Islet precursor cell (in vitro differentiated cells): Measurements from ENCODE around the gene FAM181B.
A peak's percentile ranks its signal among the peaks of the same experiment; 100 is the strongest.

ENCODE experiments used
- DNase-seq: peaks from one replicate; pipeline ENCODE4 v3.0.0-alpha.2; 2018

The FAM181B gene

DNA sequence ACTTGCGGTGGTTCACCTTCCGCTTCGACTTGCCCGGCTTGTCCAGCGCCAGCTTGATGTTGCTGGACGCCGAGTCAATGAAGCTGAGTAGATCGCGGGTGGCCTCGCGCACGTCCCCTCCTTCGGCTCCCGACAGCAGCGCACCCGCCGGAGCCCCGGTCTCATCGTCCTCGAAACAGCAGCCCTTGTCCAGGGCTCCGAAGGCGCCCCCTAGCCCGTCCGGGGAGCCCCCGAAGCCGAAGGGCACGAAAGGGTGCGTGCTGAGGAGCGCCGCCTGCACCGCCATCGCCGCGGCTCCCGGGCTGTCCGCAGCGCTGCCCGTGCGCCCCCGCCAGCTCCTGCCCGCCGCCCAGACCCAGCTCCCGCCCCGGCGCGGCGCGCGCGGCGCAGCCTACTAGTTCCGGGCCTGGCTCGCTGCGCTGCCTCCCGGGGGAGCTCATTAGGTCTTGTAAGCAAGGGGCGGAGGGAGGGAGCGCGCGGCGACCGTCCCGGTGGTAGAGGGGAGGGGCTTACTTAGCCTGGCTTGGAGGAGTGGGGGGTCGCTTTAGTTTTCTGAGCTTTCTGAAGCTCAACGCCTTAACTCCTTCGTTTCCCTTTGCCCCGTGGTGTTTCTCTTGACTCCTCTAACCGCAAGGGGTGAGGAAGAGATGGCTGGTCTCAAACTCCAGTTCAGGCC, at the start of gene FAM181B:
FAM181B (minus strand) TSS at position 421 of the 676 bp plus-strand sequence; CDS start at position 286, 135 bp downstream.
- peak; percentile 93 for DNase-seq

DNA sequence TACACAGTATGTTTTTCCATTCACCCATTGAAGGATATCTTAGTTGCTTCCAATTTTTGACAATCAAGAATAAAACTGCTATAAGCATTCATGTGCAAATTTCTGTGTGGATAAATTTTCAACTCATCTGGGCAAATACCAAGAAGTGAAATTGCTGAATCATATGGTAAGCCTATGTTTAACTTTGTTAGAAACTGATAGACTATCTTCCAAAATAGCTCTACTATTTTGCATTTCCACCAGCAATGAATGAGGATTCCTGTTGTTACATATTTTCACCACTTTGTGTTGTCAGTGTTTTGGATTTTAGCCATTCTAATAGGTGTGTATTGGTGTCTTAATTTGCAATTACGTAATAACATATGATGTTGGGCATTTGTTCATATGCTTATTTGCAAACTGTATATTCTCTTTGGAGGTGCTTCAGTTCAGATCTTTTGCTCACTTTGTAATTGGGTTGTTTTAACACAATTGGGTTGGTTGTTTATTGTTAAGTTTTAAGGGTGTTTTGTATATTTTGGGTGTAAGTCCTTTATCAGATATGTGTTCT, 49.2 kb upstream of the FAM181B start:
- no peak for DNase-seq

GRCh38 chr11:82778776-82779175, 45.1 kb upstream of the FAM181B start:
- DNase-seq = no peak

DNA sequence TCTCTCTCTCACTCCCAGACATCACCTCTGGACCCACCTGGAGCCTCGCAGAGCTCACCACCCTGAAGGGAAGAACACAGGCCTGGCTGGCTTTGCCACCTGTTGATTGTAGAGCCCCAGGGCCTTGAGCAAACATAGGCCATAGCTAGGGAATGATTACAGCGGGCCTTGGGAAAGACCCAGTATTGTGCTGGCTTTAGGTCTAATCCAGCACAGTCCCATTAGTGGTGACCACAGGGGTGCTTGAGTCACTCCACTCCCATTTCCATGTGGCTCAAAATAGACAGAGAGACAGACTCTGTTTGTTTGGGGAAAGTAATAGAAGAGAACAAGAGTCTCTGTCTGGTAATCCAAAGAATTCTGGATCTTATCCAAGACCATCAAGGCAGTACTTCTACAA, 42.7 kb upstream of the FAM181B start:
- DNase-seq = peak; percentile 92

- peak; percentile 85 for DNase-seq
These were observed 42.2 kb upstream of the FAM181B start for GRCh38 chr11:82775736-82776346.

DNA sequence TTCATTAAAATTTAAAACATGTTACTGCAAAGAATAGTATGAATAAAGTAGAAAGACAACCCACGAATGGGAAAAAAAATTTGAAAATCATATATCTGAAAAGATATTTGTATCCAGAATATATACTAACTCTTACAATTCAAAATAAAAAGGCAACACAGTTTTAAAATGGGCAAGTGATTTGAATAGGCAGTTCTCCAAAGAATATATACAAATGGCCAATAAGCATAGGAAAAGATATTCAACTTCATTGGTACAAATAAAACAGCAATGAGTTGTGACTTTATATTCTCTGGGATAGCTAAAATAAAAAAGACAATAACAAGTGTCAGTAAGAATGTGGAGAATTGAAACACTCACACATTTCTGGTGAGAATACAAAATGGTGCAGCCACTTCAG, 41.6 kb upstream of the FAM181B start:
- DNase-seq = no peak

GRCh38 chr11:82771781-82772180, 38.1 kb upstream of the FAM181B start:
- no peak for DNase-seq

GRCh38 chr11:82767123-82767522, 33.5 kb upstream of the FAM181B start:
- DNase-seq = no peak

DNA sequence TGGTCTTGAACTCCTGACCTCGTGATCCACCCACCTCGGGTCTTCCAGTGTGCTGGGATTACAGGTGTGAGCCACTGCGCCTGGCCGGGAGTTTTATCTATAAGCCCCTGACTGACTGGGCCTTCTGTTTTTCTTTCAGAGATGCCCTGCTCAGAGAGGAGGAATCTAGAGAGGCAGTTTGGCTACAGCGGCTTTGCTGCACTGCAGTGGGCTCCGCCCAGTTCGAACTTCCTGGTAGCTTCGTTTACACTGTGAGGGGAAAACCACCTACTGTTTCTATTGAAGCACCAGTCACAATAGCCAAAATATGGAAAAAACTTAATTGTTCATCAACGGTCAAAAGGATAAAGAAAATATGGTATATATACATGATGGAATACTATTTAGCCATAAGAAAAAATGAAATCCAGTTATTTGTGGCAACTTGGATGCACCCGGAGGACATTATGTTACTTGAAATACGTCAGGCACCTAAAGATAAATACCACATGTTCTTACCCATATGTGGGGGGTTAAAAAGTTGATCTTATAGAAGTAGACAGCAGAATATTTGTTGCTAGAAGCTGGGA, 31.9 kb upstream of the FAM181B start:
- peak; percentile 54 for DNase-seq

GRCh38 chr11:82763167-82763566, 29.5 kb upstream of the FAM181B start:
- DNase-seq = no peak

GRCh38 chr11:82759649-82760048, 26.0 kb upstream of the FAM181B start:
- DNase-seq = no peak

GRCh38 chr11:82757660-82758357, 24.1 kb upstream of the FAM181B start:
- no peak for DNase-seq

DNA sequence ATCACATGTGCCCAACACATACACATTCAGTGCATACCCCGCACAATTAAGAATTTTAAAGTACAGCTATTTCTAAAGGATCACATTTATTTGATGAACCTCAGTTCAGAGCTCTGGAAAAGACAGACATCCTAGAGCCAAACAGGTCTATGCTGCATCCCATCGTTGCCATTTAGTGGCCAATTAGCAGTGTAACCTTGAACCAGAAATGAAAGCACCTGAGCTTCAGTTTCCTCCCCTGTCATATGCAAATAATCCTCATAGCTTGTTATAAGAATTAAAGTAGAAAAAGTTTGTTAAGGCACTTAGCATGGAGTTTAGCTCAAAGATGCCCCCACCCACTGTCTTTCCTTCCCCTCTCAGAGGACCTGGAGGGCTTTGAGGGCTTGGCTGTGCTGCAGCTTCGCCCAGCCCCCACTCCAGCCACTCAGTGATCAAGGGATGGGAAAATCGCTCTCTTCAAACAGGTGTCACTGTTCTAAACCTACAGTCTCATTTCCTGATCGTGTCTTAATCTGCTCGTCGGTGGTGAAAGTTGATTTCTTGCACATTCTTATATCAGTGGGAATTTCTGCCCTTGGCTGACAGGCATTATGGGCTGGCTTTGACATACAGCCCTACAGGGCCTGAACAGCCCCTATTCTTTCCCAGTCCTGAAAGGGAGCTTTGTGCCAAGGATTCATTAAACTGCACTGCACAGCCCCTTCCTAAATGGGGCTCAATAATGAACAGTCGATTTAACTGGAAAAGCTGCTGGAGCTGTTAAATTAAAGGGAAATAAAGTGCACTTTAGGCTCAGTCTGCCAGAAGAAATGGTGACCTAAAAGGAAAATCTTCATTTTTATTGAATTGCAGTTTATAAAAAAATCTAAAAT, 23.3 kb upstream of the FAM181B start:
- DNase-seq = no peak

DNA sequence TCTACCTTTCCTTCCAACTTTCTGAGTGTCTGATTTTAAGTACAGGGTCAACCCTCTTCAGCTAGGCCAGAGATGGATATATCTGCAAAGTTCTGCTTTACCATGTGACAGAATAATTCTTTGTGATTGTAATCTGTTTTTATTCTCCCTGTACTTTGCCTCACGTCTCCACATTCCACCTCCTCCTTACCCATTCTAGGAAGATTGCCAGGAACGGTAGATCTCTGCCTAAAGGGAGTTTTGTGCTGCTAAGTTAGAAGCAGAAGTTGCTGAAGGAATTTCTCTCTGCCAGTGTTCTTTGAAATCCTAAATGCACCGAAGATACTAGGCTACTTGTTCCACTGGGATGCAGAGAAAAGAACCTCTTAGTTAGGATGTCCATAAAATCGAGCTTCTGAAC, 20.7 kb upstream of the FAM181B start:
- no peak for DNase-seq

DNA sequence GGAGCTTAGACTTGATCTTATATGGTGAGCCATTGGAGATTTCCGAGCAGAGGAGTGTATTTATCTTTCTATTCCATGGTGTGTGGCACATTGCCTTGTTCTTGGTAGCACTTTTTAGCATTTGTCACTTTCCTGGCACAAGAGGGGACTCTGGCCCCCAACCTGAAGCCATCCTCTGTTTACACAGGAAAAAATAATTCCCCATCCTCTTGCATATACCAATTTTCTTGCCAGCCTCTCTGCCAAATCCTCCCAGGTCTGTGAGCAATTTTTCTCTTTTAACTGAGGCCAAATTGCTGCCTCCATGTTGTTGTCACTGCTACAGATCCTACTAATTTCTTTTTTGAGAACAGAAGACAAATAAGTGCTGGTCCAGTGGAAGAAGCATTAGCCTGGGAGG, 20.3 kb upstream of the FAM181B start:
- no peak for DNase-seq

GRCh38 chr11:82752801-82753200, 19.1 kb upstream of the FAM181B start:
- no peak for DNase-seq

DNA sequence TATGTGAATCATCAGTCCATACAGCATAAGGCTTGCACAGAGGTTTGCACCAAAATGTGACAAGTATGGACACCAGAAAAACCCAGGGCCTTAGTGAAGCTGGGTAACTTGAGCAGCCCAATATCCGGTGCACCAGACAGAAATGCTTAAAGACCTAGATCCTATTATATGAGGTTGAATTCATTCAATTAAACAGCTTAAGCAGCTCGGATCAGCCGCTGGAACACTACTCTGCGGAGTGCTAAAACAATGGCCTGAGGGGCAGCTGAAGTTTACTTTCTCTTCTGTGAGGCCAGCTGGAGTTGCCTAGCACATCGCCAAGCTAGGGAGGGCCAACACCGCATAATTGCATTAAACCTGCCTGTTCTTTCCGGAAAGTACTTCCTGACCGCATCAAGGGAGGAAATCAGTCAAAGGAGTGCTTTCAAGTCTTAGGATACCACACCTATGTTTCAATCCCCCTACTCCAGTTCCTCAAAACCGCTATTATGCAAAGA, 17.0 kb upstream of the FAM181B start:
- DNase-seq = no peak

GRCh38 chr11:82747471-82747870, 13.8 kb upstream of the FAM181B start:
- DNase-seq = no peak

DNA sequence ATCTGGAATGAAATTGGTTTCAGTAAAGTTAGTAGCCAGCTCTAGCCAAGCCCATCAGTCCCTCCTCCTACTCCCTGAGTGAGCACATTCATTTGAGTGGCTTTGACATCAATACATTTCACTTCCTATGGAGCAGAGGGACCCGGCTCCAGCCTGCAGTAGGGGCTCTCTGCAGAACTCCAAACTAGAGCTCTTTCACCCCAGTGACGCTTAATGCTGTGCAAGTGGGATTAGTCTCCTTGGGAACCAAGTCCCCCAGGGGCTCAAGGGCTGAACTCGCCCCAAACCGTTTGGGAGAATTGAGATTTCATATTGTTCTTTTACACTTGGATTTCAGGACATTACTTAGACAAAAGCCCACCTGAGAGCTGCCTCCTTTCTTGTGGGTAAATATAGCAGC, 4.4 kb upstream of the FAM181B start:
- no peak for DNase-seq

DNA sequence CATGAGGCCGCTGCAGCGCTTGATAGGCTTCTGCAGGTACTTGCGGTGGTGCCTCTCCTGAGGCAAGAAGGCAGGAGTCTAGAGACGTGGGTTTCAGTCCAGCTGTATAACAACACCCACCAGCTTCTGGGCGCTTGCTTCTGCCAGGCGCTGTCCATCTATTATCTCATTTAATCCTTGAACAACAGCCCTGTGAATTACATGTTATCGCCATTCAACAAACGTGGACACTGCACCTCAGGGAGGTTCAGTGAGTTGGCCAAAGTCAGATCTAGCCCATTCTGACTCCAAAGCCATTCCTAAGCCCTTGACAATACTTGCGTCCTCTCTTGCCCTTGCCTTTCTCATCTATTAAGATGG, 436 bp upstream of the FAM181B start:
- DNase-seq = no peak

GRCh38 chr11:82732734-82733443, 775 bp downstream of the FAM181B start:
- DNase-seq = no peak

GRCh38 chr11:82732348-82732733, 1.3 kb downstream of the FAM181B start:
- no peak for DNase-seq
